ENCODE results near the gene MYRF. TPM values are rescaled to one million over a fixed set of nuclear protein-coding genes. Genes with fewer than 3 reads are reported as not detected.

MYRF gene
- total RNA-seq, 2 donors from 2014 or later: 7.0 to 13.1 TPM

- H3K9me3 ChIP-seq: no peaks in the 10 kb centered on the region
- H3K4me3 ChIP-seq: no peak overlapping the region
- H3K27ac ChIP-seq: no peak overlapping the region
- no peaks in the 10 kb centered on the region for H3K27me3 ChIP-seq
- H3K4me1 ChIP-seq: no peaks in the 10 kb centered on the region
- DNase-seq (ENCODE audit: low spot score): no peak
- TF ChIP-seq, protein P1, sequence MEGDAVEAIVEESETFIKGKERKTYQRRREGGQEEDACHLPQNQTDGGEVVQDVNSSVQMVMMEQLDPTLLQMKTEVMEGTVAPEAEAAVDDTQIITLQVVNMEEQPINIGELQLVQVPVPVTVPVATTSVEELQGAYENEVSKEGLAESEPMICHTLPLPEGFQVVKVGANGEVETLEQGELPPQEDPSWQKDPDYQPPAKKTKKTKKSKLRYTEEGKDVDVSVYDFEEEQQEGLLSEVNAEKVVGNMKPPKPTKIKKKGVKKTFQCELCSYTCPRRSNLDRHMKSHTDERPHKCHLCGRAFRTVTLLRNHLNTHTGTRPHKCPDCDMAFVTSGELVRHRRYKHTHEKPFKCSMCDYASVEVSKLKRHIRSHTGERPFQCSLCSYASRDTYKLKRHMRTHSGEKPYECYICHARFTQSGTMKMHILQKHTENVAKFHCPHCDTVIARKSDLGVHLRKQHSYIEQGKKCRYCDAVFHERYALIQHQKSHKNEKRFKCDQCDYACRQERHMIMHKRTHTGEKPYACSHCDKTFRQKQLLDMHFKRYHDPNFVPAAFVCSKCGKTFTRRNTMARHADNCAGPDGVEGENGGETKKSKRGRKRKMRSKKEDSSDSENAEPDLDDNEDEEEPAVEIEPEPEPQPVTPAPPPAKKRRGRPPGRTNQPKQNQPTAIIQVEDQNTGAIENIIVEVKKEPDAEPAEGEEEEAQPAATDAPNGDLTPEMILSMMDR (IDR thresholded peaks at IDR 0.05): no peak
- no peaks in the 10 kb centered on the region for H3K36me3 ChIP-seq
These were observed 40.1 kb upstream of the MYRF start for GRCh38 chr11:61712314-61712713.

DNA sequence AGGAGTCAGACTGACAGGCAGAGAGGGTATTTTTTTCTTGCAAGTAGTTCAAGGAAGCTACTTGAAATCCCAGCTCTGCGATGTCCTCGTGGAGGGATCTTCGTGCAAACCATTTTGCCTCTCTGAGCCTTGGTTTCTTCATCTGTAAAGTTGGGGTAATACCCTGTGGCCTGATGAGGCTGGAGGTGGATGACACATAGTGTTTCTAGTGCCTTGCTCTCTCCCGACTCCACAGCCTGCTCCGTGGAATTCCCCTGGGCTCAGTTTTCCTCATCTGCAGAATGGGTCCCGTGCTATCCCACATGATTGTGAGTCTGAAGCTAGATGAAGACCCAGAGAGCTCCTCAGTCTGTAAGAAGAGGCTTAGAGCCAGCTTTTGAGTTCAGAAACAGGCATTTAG lies 39.6 kb upstream of the MYRF start:
- H3K27me3 ChIP-seq: no peaks in the 10 kb centered on the region
- no peak for DNase-seq (ENCODE audit: low spot score)
- no peak overlapping the region for H3K27ac ChIP-seq
- no peak overlapping the region for H3K4me3 ChIP-seq
- TF ChIP-seq, protein P1 (IDR thresholded peaks at IDR 0.05): no peak
- peaks cover 0 to 4% of the 10 kb centered on the region in 2 donors for H3K4me1 ChIP-seq
- no peaks in the 10 kb centered on the region for H3K9me3 ChIP-seq
- no peaks in the 10 kb centered on the region for H3K36me3 ChIP-seq

- TF ChIP-seq, protein P1 (IDR thresholded peaks at IDR 0.05): no peak
- Histone ChIP-seq H3K4me3 (no peak overlapping the region), H3K27me3 (no peaks in the 10 kb centered on the region), H3K4me1 (peaks cover 0 to 10% of the 10 kb centered on the region in 2 donors), H3K9me3 (no peaks in the 10 kb centered on the region), H3K27ac (no peak overlapping the region), H3K36me3 (no peaks in the 10 kb centered on the region)
- DNase-seq (ENCODE audit: low spot score): no peak
These were observed 39.0 kb upstream of the MYRF start for GRCh38 chr11:61713464-61713863.

GRCh38 chr11:61713906-61714305 lies 38.5 kb upstream of the MYRF start:
- H3K27ac ChIP-seq: no peak overlapping the region
- no peaks in the 10 kb centered on the region for H3K36me3 ChIP-seq
- no peak overlapping the region for H3K4me3 ChIP-seq
- H3K9me3 ChIP-seq: no peaks in the 10 kb centered on the region
- TF ChIP-seq, protein P1 (IDR thresholded peaks at IDR 0.05): no peak
- no peaks in the 10 kb centered on the region for H3K27me3 ChIP-seq
- DNase-seq (ENCODE audit: low spot score): no peak
- peaks cover 0 to 14% of the 10 kb centered on the region in 2 donors for H3K4me1 ChIP-seq

- TF ChIP-seq, protein P1 (IDR thresholded peaks at IDR 0.05): no peak
- Histone ChIP-seq H3K27me3 (no peaks in the 10 kb centered on the region), H3K27ac (no peak overlapping the region), H3K4me3 (no peak overlapping the region), H3K9me3 (no peaks in the 10 kb centered on the region), H3K4me1 (peaks cover 0 to 18% of the 10 kb centered on the region in 2 donors), H3K36me3 (no peaks in the 10 kb centered on the region)
- DNase-seq (ENCODE audit: low spot score): no peak
These were observed 38.1 kb upstream of the MYRF start for GRCh38 chr11:61714316-61714715.

DNA sequence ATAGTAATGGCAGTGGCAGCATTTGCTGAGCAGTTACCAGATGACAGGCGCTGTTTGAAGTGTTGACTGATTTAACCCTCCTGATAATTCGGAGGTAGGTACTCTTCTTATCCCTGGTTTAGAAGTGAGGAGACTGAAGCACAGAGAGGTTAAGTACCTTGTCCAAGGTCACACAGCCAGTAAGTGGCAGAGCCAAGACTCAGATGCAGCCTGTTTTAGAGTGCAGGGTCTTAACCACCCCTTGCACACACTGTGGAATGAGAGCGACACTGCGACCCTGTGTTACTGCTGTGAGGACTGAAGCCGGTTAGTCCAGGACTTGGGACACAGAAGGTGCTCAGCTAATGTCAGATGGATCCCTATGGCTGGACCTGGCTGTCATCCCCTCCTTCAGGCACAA lies 37.5 kb upstream of the MYRF start:
- Histone ChIP-seq H3K9me3 (no peaks in the 10 kb centered on the region), H3K27me3 (no peaks in the 10 kb centered on the region), H3K4me3 (no peak overlapping the region), H3K4me1 (peaks cover 0 to 18% of the 10 kb centered on the region in 2 donors), H3K36me3 (no peaks in the 10 kb centered on the region), H3K27ac (no peak overlapping the region)
- DNase-seq (ENCODE audit: low spot score): no peak
- TF ChIP-seq, protein P1 (IDR thresholded peaks at IDR 0.05): no peak
